Gastroesophageal sphincter (tissue), 4 donors: ENCODE measurements around the gene OGFOD3. TPM values are rescaled to one million over a fixed set of nuclear protein-coding genes. Genes with fewer than 3 reads are reported as not detected.

ENCODE experiments used
- ATAC-seq: fragments of 150-250 bp; one replicate; pipeline ENCODE4 v1.9.1; 2016; ENCODE audit warnings: mild to moderate bottlenecking, moderate library complexity
- H3K27ac ChIP-seq, 4 donors: fragments of 200-600 bp; sonication (generic) in 3 of 4; 1 replicate in 3 of 4; 2 replicates in 1 of 4; pipeline ENCODE4 v1.5.1; 2016 to 2019
- H3K27me3 ChIP-seq: fragments of 200-600 bp; sonication (generic); one replicate; pipeline ENCODE4 v1.5.1; 2019
- H3K36me3 ChIP-seq, 2 donors: fragments of 200-600 bp; sonication (generic); one replicate each; pipeline ENCODE4 v1.5.1; 2019; ENCODE audit warnings: control low read depth in 1 of 2
- H3K4me1 ChIP-seq, 3 donors: fragments of 200-600 bp; sonication (generic); 1 replicate in 2 of 3; 2 replicates in 1 of 3; pipeline ENCODE4 v1.5.1; 2016 to 2019; ENCODE audit warnings: control low read depth in 2 of 3
- H3K4me3 ChIP-seq, 2 donors: fragments of 200-600 bp; sonication (generic); one replicate each; pipeline ENCODE4 v1.5.1; 2019; ENCODE audit warnings: mild to moderate bottlenecking in 1 of 2, moderate library complexity in 1 of 2
- H3K9me3 ChIP-seq, 3 donors: fragments of 200-600 bp; sonication (generic); one replicate each; pipeline ENCODE4 v1.5.1; 2017 to 2019; ENCODE audit warnings: control low read depth in 2 of 3
- EP300 ChIP-seq: sonication (generic); formaldehyde crosslinking; IDR thresholded peaks from one replicate; pipeline ENCODE4 v1.6.1; 2017; ENCODE audit warnings: antibody characterized with exemption, mild to moderate bottlenecking
- POLR2A ChIP-seq, 2 donors: fragments of 450-650 bp; IDR thresholded peaks; one replicate each; pipeline ENCODE4 v1.6.1; 2017; ENCODE audit warnings: antibody characterized with exemption in 2 of 2, mild to moderate bottlenecking in 2 of 2, moderate library complexity in 1 of 2
- POLR2AphosphoS5 ChIP-seq: sonication (generic); formaldehyde crosslinking; IDR thresholded peaks from one replicate; pipeline ENCODE4 v1.6.1; 2017; ENCODE audit warnings: antibody characterized with exemption
- WGBS, 2 donors: methylation state at CpG; one replicate each; pipeline ENCODE4 v1.1.5; 2018; ENCODE audit warnings: low coverage in 1 of 2; 5-methylcytosine and 5-hydroxymethylcytosine counted together
- total RNA-seq, 4 donors: library from RNA; depleted of rRNA; stranded (reverse); fragments of >200 nt; gene quantifications; one replicate each; pipeline ENCODE4 v1.1.0, GENCODE V29; 2016
- TF ChIP-seq, protein P1 (sequence below), 4 experiments: fragments of 200-600 bp in 2 of 4; fragments of 450-650 bp in 2 of 4; sonication (generic) in 1 of 4; IDR thresholded peaks; one replicate each; pipeline ENCODE4 v1.5.1; 2017 to 2019; ENCODE audit warnings: antibody characterized with exemption in 4 of 4, mild to moderate bottlenecking in 2 of 4, moderate library complexity in 2 of 4

Gene OGFOD3
- total RNA-seq, 4 donors from 2014 or later: 26.4 to 39.5 (median 28.8) TPM

DNA sequence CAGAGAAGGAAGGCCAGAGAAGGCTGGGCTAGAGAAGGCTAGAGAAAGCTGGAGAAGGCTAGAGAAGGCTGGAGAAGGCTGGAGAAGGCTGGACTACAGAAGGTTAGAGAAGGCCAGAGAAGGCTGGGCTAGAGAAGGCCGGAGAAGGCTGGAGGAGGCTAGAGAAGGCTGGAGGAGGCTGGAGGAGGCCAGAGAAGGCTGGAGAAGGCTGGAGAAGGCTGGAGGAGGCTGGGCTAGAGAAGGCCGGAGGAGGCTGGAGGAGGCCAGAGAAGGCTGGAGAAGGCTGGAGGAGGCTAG, 6.4 kb upstream of the OGFOD3 start:
- H3K27me3 ChIP-seq: no peaks in the 10 kb centered on the region
- no peak overlapping the region for H3K4me3 ChIP-seq
- H3K4me1 ChIP-seq: peaks cover 0 to under 1% (median 0%) of the 10 kb centered on the region in 3 donors
- peaks cover 0 to 48% of the 10 kb centered on the region in 2 donors for H3K36me3 ChIP-seq
- no peak overlapping the region for H3K27ac ChIP-seq
- no peak for ATAC-seq
- 89 to 100% methylated on average over 2 of the region's 2 CpGs for WGBS, 2 donors
- H3K9me3 ChIP-seq: peaks cover 0 to 11% (median 0%) of the 10 kb centered on the region in 3 donors
- TF ChIP-seq EP300: no peak
- TF ChIP-seq POLR2A (IDR thresholded peaks at IDR 0.05): no peak

DNA sequence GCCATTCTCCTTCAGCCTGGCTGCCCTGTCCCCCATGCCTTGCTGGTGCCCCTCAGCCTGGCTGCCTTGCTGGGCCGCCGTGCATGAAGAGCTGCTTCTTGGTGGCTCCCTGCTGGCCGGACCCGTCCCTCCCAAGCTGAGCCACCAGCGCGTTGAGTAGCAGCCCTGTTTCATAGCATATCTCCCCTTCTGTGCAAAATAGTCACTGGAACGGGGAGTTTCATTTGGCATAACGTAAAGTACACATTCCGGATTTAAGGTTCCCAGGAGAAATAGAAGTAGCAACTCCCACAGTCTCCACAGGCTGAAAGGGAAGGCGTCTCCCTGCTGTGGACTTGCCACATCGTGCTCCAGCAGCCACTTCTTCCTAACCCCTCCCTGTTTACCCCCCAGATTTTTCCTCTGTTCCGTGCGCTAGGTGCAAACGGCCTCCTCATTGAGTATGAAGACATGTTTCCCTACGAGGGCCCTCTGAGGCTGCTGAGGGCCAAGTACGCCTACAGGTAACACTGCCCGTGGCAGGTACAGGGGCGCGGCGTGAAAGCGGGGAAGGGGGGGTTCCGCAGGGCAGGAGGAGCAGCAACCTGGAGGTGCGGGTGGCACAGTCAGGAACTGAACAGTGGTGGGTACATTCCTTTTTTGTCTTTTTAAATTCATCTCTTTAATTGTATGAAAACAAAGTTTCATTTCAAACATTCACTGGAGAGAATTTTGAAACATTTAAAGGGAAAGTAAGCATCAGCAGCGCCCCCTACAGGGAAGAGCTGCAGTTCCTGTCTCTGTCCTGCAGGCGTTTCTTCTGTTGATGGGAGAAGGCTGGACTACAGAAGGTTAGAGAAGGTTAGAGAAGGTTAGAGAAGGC, 5.8 kb upstream of the OGFOD3 start:
- no peaks in the 10 kb centered on the region for H3K27me3 ChIP-seq
- H3K27ac ChIP-seq: no peak overlapping the region
- peaks cover 0 to 11% (median 0%) of the 10 kb centered on the region in 3 donors for H3K9me3 ChIP-seq
- H3K36me3 ChIP-seq: peaks cover 0 to 42% of the 10 kb centered on the region in 2 donors
- no peak for TF ChIP-seq POLR2AphosphoS5
- TF ChIP-seq, protein P1, sequence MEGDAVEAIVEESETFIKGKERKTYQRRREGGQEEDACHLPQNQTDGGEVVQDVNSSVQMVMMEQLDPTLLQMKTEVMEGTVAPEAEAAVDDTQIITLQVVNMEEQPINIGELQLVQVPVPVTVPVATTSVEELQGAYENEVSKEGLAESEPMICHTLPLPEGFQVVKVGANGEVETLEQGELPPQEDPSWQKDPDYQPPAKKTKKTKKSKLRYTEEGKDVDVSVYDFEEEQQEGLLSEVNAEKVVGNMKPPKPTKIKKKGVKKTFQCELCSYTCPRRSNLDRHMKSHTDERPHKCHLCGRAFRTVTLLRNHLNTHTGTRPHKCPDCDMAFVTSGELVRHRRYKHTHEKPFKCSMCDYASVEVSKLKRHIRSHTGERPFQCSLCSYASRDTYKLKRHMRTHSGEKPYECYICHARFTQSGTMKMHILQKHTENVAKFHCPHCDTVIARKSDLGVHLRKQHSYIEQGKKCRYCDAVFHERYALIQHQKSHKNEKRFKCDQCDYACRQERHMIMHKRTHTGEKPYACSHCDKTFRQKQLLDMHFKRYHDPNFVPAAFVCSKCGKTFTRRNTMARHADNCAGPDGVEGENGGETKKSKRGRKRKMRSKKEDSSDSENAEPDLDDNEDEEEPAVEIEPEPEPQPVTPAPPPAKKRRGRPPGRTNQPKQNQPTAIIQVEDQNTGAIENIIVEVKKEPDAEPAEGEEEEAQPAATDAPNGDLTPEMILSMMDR (IDR thresholded peaks at IDR 0.05): peak in 2 of 4 experiments; percentile 40 to 43
- no peak overlapping the region for H3K4me3 ChIP-seq
- no peak for ATAC-seq
- WGBS, 2 donors: 57 to 71% methylated on average over 12 to 13 of the region's 25 CpGs
- peaks cover 0 to 6% (median 0%) of the 10 kb centered on the region in 3 donors for H3K4me1 ChIP-seq

DNA sequence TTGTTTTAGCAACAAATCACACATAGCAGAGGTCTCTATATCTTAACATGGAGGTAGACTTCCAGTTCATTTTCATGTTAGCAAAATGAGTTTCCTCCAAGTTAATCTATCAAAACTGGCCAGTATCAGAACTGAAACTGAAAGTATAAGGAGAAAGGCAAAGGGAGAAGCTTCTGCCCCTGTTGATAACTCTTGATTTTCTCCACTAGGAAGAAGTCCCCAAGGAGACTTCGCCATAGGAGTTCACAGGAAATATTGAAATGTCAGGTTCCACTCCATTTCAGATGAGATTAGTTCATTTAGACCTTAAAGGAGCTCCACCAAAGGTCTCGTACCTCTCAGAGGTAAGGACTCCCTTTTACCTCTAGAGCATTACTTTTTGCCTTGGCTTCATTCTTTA, 1.2 kb upstream of the OGFOD3 start:
- 87 to 100% methylated on average over 2 of the region's 2 CpGs for WGBS, 2 donors
- no peak for ATAC-seq
- Histone ChIP-seq H3K4me3 (peak overlapping the region in 1 of 2 donors; percentile 72), H3K27me3 (no peaks in the 10 kb centered on the region), H3K36me3 (peaks cover 0 to 31% of the 10 kb centered on the region in 2 donors), H3K9me3 (peaks cover 0 to 11% (median 0%) of the 10 kb centered on the region in 3 donors), H3K27ac (no peak overlapping the region), H3K4me1 (peaks cover 0 to 39% (median 5%) of the 10 kb centered on the region in 3 donors)
- no peak for TF ChIP-seq POLR2AphosphoS5
- TF ChIP-seq, protein P1 (IDR thresholded peaks at IDR 0.05): no peak
- no peak for TF ChIP-seq POLR2A (IDR thresholded peaks at IDR 0.05)
- no peak for TF ChIP-seq EP300

DNA sequence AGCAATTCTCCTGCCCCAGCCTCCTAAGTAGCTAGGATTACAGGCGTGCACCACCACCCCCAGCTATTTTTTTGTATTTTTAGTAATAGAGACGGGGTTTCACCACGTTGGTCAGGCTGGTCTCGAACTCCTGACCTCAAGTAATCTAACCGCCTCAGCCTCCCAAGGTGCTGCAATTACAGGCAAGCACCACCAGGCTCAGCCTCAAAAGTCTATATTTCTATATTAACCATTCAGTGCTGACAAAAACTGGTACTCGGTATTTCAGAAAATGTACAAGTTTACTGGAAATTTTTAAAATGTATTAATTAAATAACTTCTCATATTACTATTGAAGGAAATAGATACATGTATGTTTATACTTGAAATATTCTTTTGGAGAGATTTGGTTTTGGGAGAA, 1.6 kb downstream of the OGFOD3 start:
- Histone ChIP-seq H3K4me3 (no peak overlapping the region), H3K9me3 (no peaks in the 10 kb centered on the region), H3K27ac (no peak overlapping the region), H3K36me3 (peaks cover 0 to 35% of the 10 kb centered on the region in 2 donors), H3K27me3 (no peaks in the 10 kb centered on the region), H3K4me1 (peaks cover 0 to 44% (median 5%) of the 10 kb centered on the region in 3 donors)
- no peak for ATAC-seq
- TF ChIP-seq, protein P1 (IDR thresholded peaks at IDR 0.05): no peak
- no peak for TF ChIP-seq POLR2AphosphoS5
- no peak for TF ChIP-seq POLR2A (IDR thresholded peaks at IDR 0.05)
- TF ChIP-seq EP300: no peak
- WGBS, 2 donors: 91 to 95% methylated on average over 6 of the region's 6 CpGs

DNA sequence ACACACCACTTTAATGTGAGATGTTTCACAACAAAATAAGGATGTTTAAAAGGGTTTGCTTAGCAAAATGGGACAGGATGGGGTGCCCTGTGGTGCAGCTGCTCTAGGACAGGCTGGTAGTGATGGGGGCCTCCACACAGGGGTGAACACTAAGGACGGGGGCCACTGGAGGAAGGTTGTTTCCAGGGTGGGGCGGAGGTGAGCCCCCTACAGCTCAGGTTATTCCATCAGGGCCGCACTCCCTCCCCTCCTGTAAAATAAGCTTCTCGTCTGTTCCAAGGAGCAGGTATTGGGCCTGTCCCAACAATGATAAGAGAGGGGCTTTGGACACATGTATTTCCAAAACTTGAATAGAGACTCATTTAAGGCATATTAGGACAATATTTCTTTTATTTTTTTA, 2.1 kb downstream of the OGFOD3 start:
- H3K4me3 ChIP-seq: no peak overlapping the region
- H3K36me3 ChIP-seq: peaks cover 0 to 32% of the 10 kb centered on the region in 2 donors
- ATAC-seq: no peak
- H3K4me1 ChIP-seq: peaks cover 0 to 44% (median 5%) of the 10 kb centered on the region in 3 donors
- H3K9me3 ChIP-seq: no peaks in the 10 kb centered on the region
- no peak for TF ChIP-seq POLR2AphosphoS5
- TF ChIP-seq, protein P1 (IDR thresholded peaks at IDR 0.05): no peak
- H3K27ac ChIP-seq: no peak overlapping the region
- H3K27me3 ChIP-seq: no peaks in the 10 kb centered on the region
- WGBS, 2 donors: 92 to 97% methylated on average over 2 to 4 of the region's 4 CpGs
